Mesenchymal stem cell (in vitro differentiated cells and primary cell): ENCODE measurements around the gene FRMD4A.
A peak's percentile ranks its signal among the peaks of the same experiment; 100 is the strongest.

Source experiments
- DNase-seq: peaks from one replicate; pipeline ENCODE4 v3.0.0-alpha.2; 2013
- H2AFZ ChIP-seq: one replicate; pipeline ENCODE4 v1.6.1; 2013; ENCODE audit warnings: low read depth, mild to moderate bottlenecking, control low read depth, inconsistent platforms, low read length, moderate library complexity
- H2AK5ac ChIP-seq: 2 replicates; pipeline ENCODE4 v1.6.1; 2013; ENCODE audit warnings: low read length, moderate library complexity, mild to moderate bottlenecking, inconsistent platforms; ENCODE audit not compliant: severe bottlenecking
- H2BK120ac ChIP-seq: one replicate; pipeline ENCODE4 v1.6.1; 2013; ENCODE audit warnings: low read depth, mild to moderate bottlenecking, inconsistent platforms, low read length, moderate library complexity
- H2BK12ac ChIP-seq, 2 experiments: one replicate each; pipeline ENCODE4 v1.6.1; 2013; ENCODE audit warnings: inconsistent platforms in 2 of 2, low read length in 2 of 2, mild to moderate bottlenecking in 2 of 2, moderate library complexity in 2 of 2, control low read depth in 1 of 2
- H2BK15ac ChIP-seq: one replicate; pipeline ENCODE4 v1.6.1; 2013; ENCODE audit warnings: mild to moderate bottlenecking, low read depth, inconsistent platforms; ENCODE audit not compliant: poor library complexity, severe bottlenecking
- H2BK5ac ChIP-seq: 2 replicates; pipeline ENCODE4 v1.6.1; 2013; ENCODE audit warnings: low read depth, mild to moderate bottlenecking, low read length, control low read depth, inconsistent platforms; ENCODE audit not compliant: poor library complexity, severe bottlenecking
- H3K14ac ChIP-seq, 2 experiments: one replicate each; pipeline ENCODE4 v1.6.1; 2013; ENCODE audit warnings: inconsistent platforms in 2 of 2, low read length in 2 of 2, control low read depth in 1 of 2, mild to moderate bottlenecking in 1 of 2, moderate library complexity in 1 of 2
- H3K18ac ChIP-seq, 2 experiments: one replicate each; pipeline ENCODE4 v1.6.1; 2013; ENCODE audit warnings: inconsistent platforms in 2 of 2, low read length in 2 of 2, control low read depth in 1 of 2, low read depth in 1 of 2, mild to moderate bottlenecking in 1 of 2
- H3K23ac ChIP-seq, 2 experiments: one replicate each; pipeline ENCODE4 v1.6.1; 2013; ENCODE audit warnings: inconsistent platforms in 2 of 2, low read length in 2 of 2, mild to moderate bottlenecking in 2 of 2, moderate library complexity in 2 of 2, control low read depth in 1 of 2
- H3K27ac ChIP-seq: 2 replicates; pipeline ENCODE4 v1.5.1; 2013; ENCODE audit warnings: mild to moderate bottlenecking, moderate library complexity, low read length, control low read depth, inconsistent platforms; ENCODE audit not compliant: poor library complexity, severe bottlenecking
- H3K27me3 ChIP-seq, 2 experiments: 2 replicates each; pipeline versions ENCODE4 v1.6.1 to v1.7.0; 2013; ENCODE audit warnings: low read length in 2 of 2, mild to moderate bottlenecking in 2 of 2, moderate library complexity in 2 of 2, control low read depth in 1 of 2, inconsistent platforms in 1 of 2; ENCODE audit not compliant: control insufficient read depth in 1 of 2, insufficient read depth in 1 of 2
- H3K36me3 ChIP-seq, 2 experiments: 2 replicates each; pipeline versions ENCODE4 v1.6.1 to v1.7.0; 2013; ENCODE audit warnings: low read length in 2 of 2, control low read depth in 1 of 2, inconsistent platforms in 1 of 2, low read depth in 1 of 2, mild to moderate bottlenecking in 1 of 2; ENCODE audit not compliant: insufficient read depth in 2 of 2, control insufficient read depth in 1 of 2
- H3K4ac ChIP-seq, 2 experiments: one replicate each; pipeline ENCODE4 v1.6.1; 2013; ENCODE audit warnings: inconsistent platforms in 2 of 2, low read length in 2 of 2, mild to moderate bottlenecking in 2 of 2, moderate library complexity in 2 of 2, control low read depth in 1 of 2, low read depth in 1 of 2
- H3K4me1 ChIP-seq: 2 replicates; pipeline ENCODE4 v1.6.1; 2013; ENCODE audit warnings: low read depth, low read length, control low read depth; ENCODE audit not compliant: control insufficient read depth, insufficient read depth
- H3K4me2 ChIP-seq: 2 replicates; pipeline ENCODE4 v1.6.1; 2013; ENCODE audit warnings: low read length, mild to moderate bottlenecking, inconsistent platforms; ENCODE audit not compliant: poor library complexity, severe bottlenecking
- H3K4me3 ChIP-seq, 2 experiments: 2 replicates each; pipeline versions ENCODE4 v1.5.1 to v1.7.0; 2013; ENCODE audit warnings: low read length in 2 of 2, mild to moderate bottlenecking in 2 of 2, control low read depth in 1 of 2, low read depth in 1 of 2; ENCODE audit not compliant: insufficient read depth in 1 of 2
- H3K79me1 ChIP-seq: replicated peaks from 2 replicates; pipeline ENCODE4 v1.6.1; 2013; ENCODE audit warnings: mild to moderate bottlenecking, control low read depth, low read length, inconsistent platforms; ENCODE audit not compliant: poor library complexity, severe bottlenecking
- H3K9ac ChIP-seq: 2 replicates; pipeline ENCODE4 v1.7.0; 2013; ENCODE audit warnings: mild to moderate bottlenecking, low read length, moderate library complexity
- H3K9me3 ChIP-seq: 2 replicates; pipeline ENCODE4 v1.7.0; 2013; ENCODE audit warnings: mild to moderate bottlenecking, low read length; ENCODE audit not compliant: control insufficient read depth
- H4K8ac ChIP-seq: one replicate; pipeline ENCODE4 v1.6.1; 2013; ENCODE audit warnings: inconsistent platforms, mild to moderate bottlenecking, low read length, moderate library complexity
- H4K91ac ChIP-seq: one replicate; pipeline ENCODE4 v1.6.1; 2013; ENCODE audit warnings: mild to moderate bottlenecking, low read length, inconsistent platforms
- WGBS: methylation state at CpG from one replicate; pipeline ENCODE4 v1.1.7; 2013; ENCODE audit warnings: mixed read lengths; 5-methylcytosine and 5-hydroxymethylcytosine counted together

FRMD4A gene

GRCh38 chr10:13820964-13821337 is 509.8 kb downstream of the FRMD4A start:
- Histone ChIP-seq H4K91ac (peak overlapping the region; percentile 9), H3K14ac (no peak overlapping the region), H2BK12ac (peak overlapping the region in 1 of 2 experiments; percentile 70), H3K27me3 (no peaks in the 10 kb centered on the region), H3K23ac (no peak overlapping the region), H3K18ac (no peak overlapping the region), H4K8ac (no peak overlapping the region), H3K36me3 (no peaks in the 10 kb centered on the region), H3K79me1 (peaks cover 24% of the 10 kb centered on the region), H2BK15ac (no peak overlapping the region), H3K4me1 (peaks cover 10% of the 10 kb centered on the region), H2BK5ac (no peak overlapping the region), H3K9ac (no peak overlapping the region), H3K9me3 (peaks cover 3% of the 10 kb centered on the region), H2AK5ac (no peak overlapping the region), H3K4me3 (no peak overlapping the region), H3K4ac (peak overlapping the region; percentile 9 to 32), H2AFZ (no peak overlapping the region), H3K27ac (no peak overlapping the region), H3K4me2 (no peak overlapping the region), H2BK120ac (no peak overlapping the region)
- DNase-seq = no peak
- 68% methylated on average over 9 of the region's 9 CpGs for WGBS

GRCh38 chr10:13820119-13820963 is 510.4 kb downstream of the FRMD4A start:
- H4K91ac ChIP-seq = peak overlapping the region; percentile 35
- no peaks in the 10 kb centered on the region for H3K36me3 ChIP-seq
- H3K4me3 ChIP-seq = no peak overlapping the region
- H3K9me3 ChIP-seq = peaks cover 3% of the 10 kb centered on the region
- no peak overlapping the region for H2AK5ac ChIP-seq
- no peak overlapping the region for H2BK5ac ChIP-seq
- peak overlapping the region; percentile 52 for H4K8ac ChIP-seq
- no peak overlapping the region for H3K23ac ChIP-seq
- H3K4me1 ChIP-seq = peaks cover 12% of the 10 kb centered on the region
- peak overlapping the region in 1 of 2 experiments; percentile 78 for H3K18ac ChIP-seq
- H3K79me1 ChIP-seq = peaks cover 24% of the 10 kb centered on the region
- H3K27me3 ChIP-seq = no peaks in the 10 kb centered on the region
- H3K4ac ChIP-seq = peak overlapping the region in 1 of 2 experiments; percentile 32
- WGBS = 93% methylated on average over 19 of the region's 19 CpGs
- no peak overlapping the region for H3K27ac ChIP-seq
- H3K9ac ChIP-seq = no peak overlapping the region
- peak overlapping the region in 1 of 2 experiments; percentile 79 for H3K14ac ChIP-seq
- no peak for DNase-seq
- no peak overlapping the region for H2BK120ac ChIP-seq
- no peak overlapping the region for H2AFZ ChIP-seq
- no peak overlapping the region for H3K4me2 ChIP-seq
- peak overlapping the region in 1 of 2 experiments; percentile 93 for H2BK12ac ChIP-seq
- H2BK15ac ChIP-seq = no peak overlapping the region

GRCh38 chr10:13816195-13816925 is 514.4 kb downstream of the FRMD4A start:
- WGBS = 17% methylated on average over 6 of the region's 7 CpGs
- Histone ChIP-seq H3K23ac (no peak overlapping the region), H2AFZ (no peak overlapping the region), H2BK5ac (no peak overlapping the region), H4K91ac (no peak overlapping the region), H2BK120ac (no peak overlapping the region), H3K18ac (peak overlapping the region; percentile 40 to 55), H3K4me3 (peak overlapping the region in 1 of 2 experiments; percentile 25), H3K14ac (no peak overlapping the region), H3K4me1 (peaks cover 10% of the 10 kb centered on the region), H3K9me3 (peaks cover 3% of the 10 kb centered on the region), H2AK5ac (no peak overlapping the region), H4K8ac (peak overlapping the region; percentile 35), H2BK12ac (no peak overlapping the region), H3K79me1 (peaks cover 31% of the 10 kb centered on the region), H3K4me2 (no peak overlapping the region), H2BK15ac (no peak overlapping the region), H3K27ac (peak overlapping the region; percentile 52), H3K36me3 (no peaks in the 10 kb centered on the region), H3K9ac (no peak overlapping the region), H3K27me3 (no peaks in the 10 kb centered on the region), H3K4ac (no peak overlapping the region)
- DNase-seq = peak; percentile 95

GRCh38 chr10:13815756-13816155 is 515.0 kb downstream of the FRMD4A start:
- Histone ChIP-seq H4K8ac (no peak overlapping the region), H3K4me2 (no peak overlapping the region), H3K4me3 (no peak overlapping the region), H3K79me1 (peaks cover 25% of the 10 kb centered on the region), H3K4ac (peak overlapping the region in 1 of 2 experiments; percentile 35), H2BK5ac (no peak overlapping the region), H3K9ac (no peak overlapping the region), H2BK12ac (peak overlapping the region; percentile 23 to 85), H2BK15ac (no peak overlapping the region), H3K23ac (no peak overlapping the region), H3K27ac (peak overlapping the region; percentile 4), H3K27me3 (no peaks in the 10 kb centered on the region), H2BK120ac (no peak overlapping the region), H2AK5ac (no peak overlapping the region), H3K36me3 (no peaks in the 10 kb centered on the region), H3K14ac (no peak overlapping the region), H3K9me3 (peaks cover 3% of the 10 kb centered on the region), H3K4me1 (peaks cover 6% of the 10 kb centered on the region), H4K91ac (no peak overlapping the region), H3K18ac (peak overlapping the region; percentile 4 to 69), H2AFZ (no peak overlapping the region)
- peak; percentile 75 for DNase-seq
